B cell (primary cell): ENCODE results near the gene PALM. TPM values are rescaled to one million over a fixed set of nuclear protein-coding genes. Genes with fewer than 3 reads are reported as not detected.
A peak's percentile ranks its signal among the peaks of the same experiment; 100 is the strongest.
"Not testable (repeated sequence)": the region's sequence is repeated elsewhere in the genome, so short reads cannot be mapped to it uniquely, and the experiment has no call there.

Source experiments
- ATAC-seq: fragments of 200-7000 bp; cut with Tn5 transposase; one replicate; pipeline ENCODE4 v1.10.0; 2021; ENCODE audit warnings: low read depth, mild to moderate bottlenecking, moderate number of reproducible peaks, moderate library complexity
- CTCF ChIA-PET: fragments of 350-600 bp; sonication (Branson Sonifier 250); formaldehyde crosslinking; loops from one replicate; lab custom pipeline; 2021; ENCODE audit warnings: antibody characterized with exemption, inconsistent platforms; lab: Charles Lee
- POLR2A ChIA-PET: fragments of 350-600 bp; sonication (Branson Sonifier 250); formaldehyde crosslinking; loops from one replicate; lab custom pipeline; 2021; ENCODE audit warnings: antibody characterized with exemption; lab: Charles Lee
- DNase-seq: peaks from one replicate; pipeline ENCODE4 v3.0.0; 2013
- H2AFZ ChIP-seq: 2 replicates; pipeline ENCODE4 v1.6.1; 2012; ENCODE audit warnings: mild to moderate bottlenecking, low read depth, low read length; ENCODE audit not compliant: insufficient read depth, poor library complexity, severe bottlenecking
- H3K27ac ChIP-seq, 2 donors: 1 replicate in 1 of 2; 2 replicates in 1 of 2; pipeline ENCODE4 v1.5.1; 2012 to 2013; ENCODE audit warnings: low read length in 2 of 2, mild to moderate bottlenecking in 2 of 2, moderate library complexity in 1 of 2
- H3K27me3 ChIP-seq, 4 experiments: fragments of 200-600 bp in 1 of 4; sonication (generic) in 1 of 4; replicated peaks in 1 of 4; 1 replicate in 2 of 4; 2 replicates in 2 of 4; pipeline versions ENCODE4 v1.6.1 to v1.7.0; 2013 to 2016; ENCODE audit warnings: low read length in 3 of 4, mild to moderate bottlenecking in 2 of 4, mixed read lengths in 1 of 4, moderate library complexity in 1 of 4; ENCODE audit not compliant: insufficient read depth in 4 of 4, control insufficient read depth in 3 of 4; ENCODE audit errors: control extremely low read depth in 1 of 4
- H3K36me3 ChIP-seq, 2 experiments: replicated peaks in 1 of 2; 1 replicate in 1 of 2; 2 replicates in 1 of 2; pipeline versions ENCODE4 v1.6.1 to v1.7.1; 2013; ENCODE audit warnings: low read length in 1 of 2; ENCODE audit not compliant: insufficient read depth in 2 of 2, control insufficient read depth in 1 of 2; ENCODE audit errors: control extremely low read depth in 1 of 2, extremely low read depth in 1 of 2
- H3K4me1 ChIP-seq, 2 donors: fragments of 200-600 bp in 1 of 2; sonication (generic) in 1 of 2; 1 replicate in 1 of 2; 2 replicates in 1 of 2; pipeline versions ENCODE4 v1.5.1 to v1.6.1; 2013 to 2017; ENCODE audit warnings: low read length in 2 of 2; ENCODE audit not compliant: control insufficient read depth in 2 of 2, insufficient read depth in 2 of 2
- H3K4me2 ChIP-seq: replicated peaks from 2 replicates; pipeline ENCODE3; 2012; ENCODE audit warnings: mild to moderate bottlenecking, low read depth, low read length; ENCODE audit not compliant: poor library complexity, severe bottlenecking
- H3K4me3 ChIP-seq, 5 experiments: fragments of 200-600 bp in 1 of 5; sonication (generic) in 1 of 5; 1 replicate in 3 of 5; 2 replicates in 2 of 5; pipeline versions ENCODE4 v1.5.1 to v1.7.0; 2011 to 2016; ENCODE audit warnings: low read length in 4 of 5, mild to moderate bottlenecking in 4 of 5, low read depth in 2 of 5, control low read depth in 1 of 5, moderate library complexity in 1 of 5; ENCODE audit not compliant: insufficient read depth in 1 of 5; ENCODE audit errors: control extremely low read depth in 1 of 5, extremely low read depth in 1 of 5
- H3K79me2 ChIP-seq: fragments of 200-600 bp; sonication (generic); one replicate; pipeline ENCODE4 v1.6.0; 2016; ENCODE audit warnings: low read length; ENCODE audit not compliant: control insufficient read depth, insufficient read depth
- H3K9ac ChIP-seq: fragments of 200-600 bp; sonication (generic); 2 replicates; pipeline ENCODE4 v1.6.1; 2017; ENCODE audit warnings: mild to moderate bottlenecking, low read length, moderate library complexity
- H3K9me3 ChIP-seq, 3 donors: one replicate each; pipeline versions ENCODE4 v1.6.1 to v1.7.1; 2013; ENCODE audit warnings: low read length in 2 of 3; ENCODE audit not compliant: control insufficient read depth in 2 of 3, insufficient read depth in 1 of 3; ENCODE audit errors: control extremely low read depth in 1 of 3
- H4K20me1 ChIP-seq: 2 replicates; pipeline ENCODE4 v1.6.0; 2012; ENCODE audit warnings: mild to moderate bottlenecking, low read length; ENCODE audit not compliant: insufficient read depth, control insufficient read depth, poor library complexity, severe bottlenecking
- H3K27ac Mint-ChIP-seq: one replicate; pipeline ENCODE4 v1.8.0; 2021; ENCODE audit warnings: mixed read lengths
- H3K27me3 Mint-ChIP-seq: one replicate; pipeline ENCODE4 v1.8.0; 2021; ENCODE audit warnings: mixed read lengths
- H3K4me1 Mint-ChIP-seq: one replicate; pipeline ENCODE4 v1.8.0; 2021; ENCODE audit warnings: mixed read lengths
- H3K4me3 Mint-ChIP-seq: one replicate; pipeline ENCODE4 v1.8.0; 2021; ENCODE audit warnings: mixed read lengths
- H3K9me3 Mint-ChIP-seq: one replicate; pipeline ENCODE4 v1.8.0; 2022; ENCODE audit warnings: mixed read lengths; ENCODE audit not compliant: insufficient read depth
- CTCF ChIP-seq: fragments of 200-600 bp; IDR thresholded peaks from one replicate; pipeline ENCODE4 v1.8.0; 2022; ENCODE audit warnings: antibody characterized with exemption, mild to moderate bottlenecking
- EZH2 ChIP-seq: IDR thresholded peaks from 2 replicates; pipeline ENCODE4 v1.6.1; 2012; ENCODE audit warnings: borderline replicate concordance, low read depth, mild to moderate bottlenecking, moderate library complexity, low read length; ENCODE audit not compliant: insufficient read depth, poor library complexity, severe bottlenecking
- WGBS: methylation state at CpG from one replicate; pipeline ENCODE4 v1.1.5; 2013; ENCODE audit warnings: missing lambda C conversion rate; ENCODE audit not compliant: insufficient coverage; 5-methylcytosine and 5-hydroxymethylcytosine counted together
- intact Hi-C: fragments of 100-400 bp; cut with micrococcal nuclease; formaldehyde crosslinking; loops from one replicate; pipeline ENCODE4 v1.10.0; 2022
- polyA plus RNA-seq: library from polyadenylated mRNA; depleted of rRNA; stranded (reverse); fragments of >200 nt; gene quantifications from 2 replicates; pipeline ENCODE4 v1.2.3, GENCODE V29; 2012
- total RNA-seq, 2 donors: library from RNA; stranded (reverse); fragments of 120-200 nt in 1 of 2; gene quantifications; 1 replicate in 1 of 2; 2 replicates in 1 of 2; pipeline versions ENCODE4 v1.2.3 to v1.2.4, GENCODE V29; 2013 to 2022

Gene PALM
- total and polyA plus RNA-seq, 2 donors (not counting 1 experiment from before 2014, with no cell fraction given), result 0.15 TPM; not detected in 1

GRCh38 chr19:739998-740715 is 31.4 kb downstream of the PALM start:
- Histone ChIP-seq H3K79me2 (no peaks in the 10 kb centered on the region), H3K9ac (no peak overlapping the region), H3K4me3 (no peak overlapping the region), H2AFZ (no peak overlapping the region), H4K20me1 (no peaks in the 10 kb centered on the region), H3K27me3 (peaks cover 0 to 4% (median 0%) of the 10 kb centered on the region in 4 experiments), H3K36me3 (no peaks in the 10 kb centered on the region), H3K4me2 (no peak overlapping the region), H3K9me3 (peaks cover 0 to 38% (median 0%) of the 10 kb centered on the region in 3 donors), H3K4me1 (no peaks in the 10 kb centered on the region), H3K27ac (no peak overlapping the region)
- intact Hi-C loops, result no loop called here
- Mint-ChIP-seq H3K4me1 (no peaks in the 10 kb centered on the region), H3K4me3 (no peak overlapping the region), H3K27ac (no peak overlapping the region), H3K9me3 (no peaks in the 10 kb centered on the region), H3K27me3 (peaks cover 5% of the 10 kb centered on the region)
- ATAC-seq, result no peak
- ChIA-PET POLR2A (no interaction called here), CTCF (interaction anchor here (1.4 kb wide), 1 partner anchor 10 kb away, joined by 5 read pairs; no protein-coding TSS in a partner anchor)
- 96% methylated on average over 32 of the region's 36 CpGs for WGBS
- TF ChIP-seq EZH2 (no peak), CTCF (no peak)
- DNase-seq, result no peak

- H3K4me1 Mint-ChIP-seq, POLR2A ChIA-PET, H3K36me3 ChIP-seq, H4K20me1 ChIP-seq, H3K27ac Mint-ChIP-seq, intact Hi-C loops, DNase-seq, H3K27me3 ChIP-seq, H3K9ac ChIP-seq, H3K4me2 ChIP-seq, H3K79me2 ChIP-seq, H3K4me1 ChIP-seq, H3K27ac ChIP-seq, H3K9me3 Mint-ChIP-seq, H3K4me3 ChIP-seq, H2AFZ ChIP-seq, H3K4me3 Mint-ChIP-seq, H3K27me3 Mint-ChIP-seq: not testable (repeated sequence)
- 93% methylated on average over 6 of the region's 16 CpGs for WGBS
- H3K9me3 ChIP-seq, result peaks cover 0 to 40% (median 0%) of the 10 kb centered on the region in 3 donors
- ATAC-seq, result peak; percentile 13
- CTCF ChIA-PET, result interaction anchor here (1.0 kb wide), 1 partner anchor 157 kb away, joined by 3 read pairs; no protein-coding TSS in a partner anchor
These were observed 32.2 kb downstream of the PALM start for GRCh38 chr19:740816-741505.
